Epithelial cell of esophagus (primary cell): ENCODE measurements around the gene IL6R.

Experiments used
- DNase-seq: peaks from one replicate; pipeline ENCODE4 v3.0.0; 2010; ENCODE audit warnings: low read depth
- H3K4me3 ChIP-seq: 2 replicates; pipeline ENCODE4 v1.5.1; 2011; ENCODE audit warnings: mild to moderate bottlenecking, low read length, control low read depth
- CTCF ChIP-seq: IDR thresholded peaks from 2 replicates; pipeline ENCODE4 v1.5.1; 2011; ENCODE audit warnings: low read depth, mild to moderate bottlenecking, low read length, control low read depth, inconsistent platforms; ENCODE audit not compliant: insufficient read depth; ENCODE audit errors: missing control alignments

The IL6R gene

DNA sequence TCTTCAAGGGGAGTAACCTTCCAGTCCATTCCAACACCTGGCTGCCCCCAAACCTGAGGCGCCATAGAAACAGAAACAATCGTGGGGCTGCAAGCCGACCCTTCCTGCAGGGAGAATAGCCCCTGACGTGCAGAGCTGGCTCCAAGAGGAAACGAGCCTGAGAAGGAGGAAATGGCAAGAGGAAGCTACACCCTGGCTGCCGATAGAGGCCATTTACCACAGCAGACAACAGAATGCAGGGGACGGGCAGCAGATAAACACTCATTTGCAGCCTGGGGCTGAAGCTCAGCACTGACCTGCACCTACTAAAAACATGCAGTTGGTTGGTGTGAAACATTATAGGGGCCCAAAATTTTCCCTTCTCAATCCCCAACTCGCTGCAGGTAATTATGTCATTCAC, 88.1 kb downstream of the IL6R start:
- no peak for DNase-seq
- no peak for TF ChIP-seq CTCF
- H3K4me3 ChIP-seq = no peak overlapping the region

GRCh38 chr1:154495496-154496273, 90.5 kb downstream of the IL6R start:
- TF ChIP-seq CTCF = no peak
- no peak for DNase-seq
- H3K4me3 ChIP-seq = no peak overlapping the region

GRCh38 chr1:154496383-154496782, 91.2 kb downstream of the IL6R start:
- DNase-seq = no peak
- no peak for TF ChIP-seq CTCF
- H3K4me3 ChIP-seq = no peak overlapping the region

GRCh38 chr1:154497026-154497806, 92.1 kb downstream of the IL6R start:
- no peak for TF ChIP-seq CTCF
- no peak for DNase-seq
- no peak overlapping the region for H3K4me3 ChIP-seq

DNA sequence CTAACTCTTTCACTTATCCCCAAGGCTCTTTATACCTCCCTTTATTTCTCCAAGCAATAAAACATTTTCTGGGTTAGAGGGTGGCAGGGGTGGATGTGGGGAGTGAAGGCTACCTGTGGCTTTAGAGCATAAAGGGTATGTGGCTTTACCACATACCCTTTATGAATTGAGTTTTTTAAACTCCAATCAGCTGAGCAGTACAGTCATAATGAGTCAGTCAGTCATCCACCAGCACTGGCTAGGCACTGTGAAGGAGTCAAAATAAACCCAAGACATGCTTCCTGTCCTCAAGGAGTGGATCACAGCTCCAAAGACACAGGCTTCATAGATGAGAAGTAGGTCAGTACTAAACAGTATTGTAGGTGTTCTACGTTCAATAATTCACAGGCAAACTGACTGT, 94.3 kb downstream of the IL6R start:
- DNase-seq = no peak
- H3K4me3 ChIP-seq = no peak overlapping the region
- no peak for TF ChIP-seq CTCF

- DNase-seq = no peak
- no peak overlapping the region for H3K4me3 ChIP-seq
Observed at GRCh38 chr1:154500533-154500932, 95.4 kb downstream of the IL6R start.

More at GRCh38 chr1:154500533-154500932, 95.4 kb downstream of the IL6R start:
- no peak for TF ChIP-seq CTCF
